OCI-LY7 (cell line): Measurements from ENCODE around the gene CD74. TPM values are rescaled to one million over a fixed set of nuclear protein-coding genes. Genes with fewer than 3 reads are reported as not detected.

Source experiments
- BruUV-seq: library from RNA; stranded (reverse); fragments of 400-500 nt; replicated peaks from 2 replicates; lab custom pipeline; 2021; lab: Mats Ljungman, UMichigan
- CTCF ChIA-PET: fragments of 300-600 bp; sonication (Branson Sonifier 250); formaldehyde crosslinking; loops from one replicate; lab custom pipeline; 2022; ENCODE audit warnings: antibody characterized with exemption; ENCODE audit not compliant: unreplicated experiment; lab: Charles Lee
- POLR2A ChIA-PET: fragments of 300-600 bp; sonication (Branson Sonifier 250); formaldehyde crosslinking; loops from one replicate; lab custom pipeline; 2022; ENCODE audit warnings: antibody characterized with exemption; lab: Charles Lee
- DNase-seq: peaks from one replicate; pipeline ENCODE4 v3.0.0-alpha.2; 2015; ENCODE audit warnings: low spot score
- H2AFZ ChIP-seq: fragments of 200-600 bp; sonication (generic), shearing (Covaris generic); 2 replicates; pipeline ENCODE4 v1.6.1; 2014; ENCODE audit warnings: mild to moderate bottlenecking, antibody characterized with exemption, low read length, moderate library complexity
- H3K27ac ChIP-seq: fragments of 200-600 bp; sonication (generic); 2 replicates; pipeline ENCODE4 v1.5.1; 2014; ENCODE audit warnings: mixed run types, low read depth, mild to moderate bottlenecking, moderate library complexity, low read length, inconsistent platforms; ENCODE audit not compliant: poor library complexity, severe bottlenecking
- H3K36me3 ChIP-seq: fragments of 200-600 bp; sonication (generic); 2 replicates; pipeline ENCODE4 v1.6.1; 2014; ENCODE audit warnings: mild to moderate bottlenecking, antibody characterized with exemption, low read length, moderate library complexity, mixed read lengths; ENCODE audit not compliant: insufficient read depth
- H3K4me1 ChIP-seq: fragments of 200-600 bp; sonication (generic); 2 replicates; pipeline ENCODE4 v1.5.1; 2014; ENCODE audit warnings: mild to moderate bottlenecking, low read length; ENCODE audit not compliant: insufficient read depth, poor library complexity, severe bottlenecking
- H3K4me2 ChIP-seq: fragments of 200-600 bp; sonication (generic); 2 replicates; pipeline ENCODE4 v1.6.1; 2014; ENCODE audit warnings: mild to moderate bottlenecking, low read length
- H3K4me3 ChIP-seq: fragments of 200-600 bp; sonication (generic); 2 replicates; pipeline ENCODE4 v1.5.1; 2014; ENCODE audit warnings: mild to moderate bottlenecking, low read depth, low read length; ENCODE audit not compliant: poor library complexity, severe bottlenecking
- H3K79me2 ChIP-seq: fragments of 200-600 bp; sonication (generic); 2 replicates; pipeline ENCODE4 v1.6.1; 2016; ENCODE audit warnings: low read depth, mild to moderate bottlenecking, low read length, moderate library complexity, mixed read lengths; ENCODE audit not compliant: insufficient read depth
- H3K9me2 ChIP-seq: fragments of 200-600 bp; sonication (generic); 2 replicates; pipeline ENCODE4 v1.6.1; 2016; ENCODE audit warnings: mild to moderate bottlenecking, low read length, mixed read lengths; ENCODE audit not compliant: insufficient read depth
- H3K9me3 ChIP-seq: fragments of 200-600 bp; sonication (generic); 2 replicates; pipeline ENCODE4 v1.6.1; 2014; ENCODE audit warnings: mild to moderate bottlenecking, mixed run types, low read length, mixed read lengths
- H4K20me1 ChIP-seq: fragments of 200-600 bp; sonication (generic); 2 replicates; pipeline ENCODE4 v1.6.1; 2014; ENCODE audit warnings: mild to moderate bottlenecking, antibody characterized with exemption, low read length, moderate library complexity, mixed read lengths; ENCODE audit not compliant: insufficient read depth
- CTCF ChIP-seq: fragments of 200-600 bp; sonication (generic); conservative IDR thresholded peaks from 2 replicates; pipeline ENCODE4 v1.5.1; 2014; ENCODE audit warnings: mild to moderate bottlenecking, antibody characterized with exemption, low read length, moderate library complexity, mixed read lengths
- EZH2phosphoT487 ChIP-seq: fragments of 200-600 bp; sonication (generic); IDR thresholded peaks from 2 replicates; pipeline ENCODE4 v1.6.1; 2018; ENCODE audit warnings: low read depth, borderline replicate concordance, mild to moderate bottlenecking, mixed run types, antibody characterized with exemption, low read length, moderate library complexity, mixed read lengths
- intact Hi-C: fragments of 100-400 bp; cut with micrococcal nuclease; formaldehyde crosslinking; loops from one replicate; pipeline ENCODE4 v1.10.0; 2022; ENCODE audit not compliant: unreplicated experiment
- total RNA-seq, 2 experiments: library from RNA; depleted of rRNA in 1 of 2; stranded (reverse); fragments of >200 nt in 1 of 2; shearing (Covaris generic) in 1 of 2; gene quantifications; 2 replicates each; pipeline ENCODE4 v1.2.3, GENCODE V29; 2014 to 2022

The CD74 gene
- total RNA-seq, 2 experiments from 2014 or later: 1,759 to 3,686 TPM

GRCh38 chr5:150399524-150400211, 13.0 kb downstream of the CD74 start:
- TF ChIP-seq CTCF (no peak), EZH2phosphoT487 (no peak)
- Histone ChIP-seq H3K4me1 (peaks cover 29% of the 10 kb centered on the region), H3K9me2 (no peaks in the 10 kb centered on the region), H3K9me3 (no peaks in the 10 kb centered on the region), H3K4me2 (no peak overlapping the region), H3K4me3 (no peak overlapping the region), H3K36me3 (peaks cover 98% of the 10 kb centered on the region), H4K20me1 (peaks cover 5% of the 10 kb centered on the region; the same call in 1 of the 2 replicates), H2AFZ (no peak overlapping the region), H3K79me2 (no peaks in the 10 kb centered on the region), H3K27ac (peak overlapping the region; percentile 36)
- intact Hi-C loops: no loop called here
- ChIA-PET POLR2A (interaction anchor here (0.9 to 4.8 kb wide), 6 partner anchors 11 to 67 kb away, joined by 3 to 33 read pairs (median 4); partner anchors contain the start of gene CD74), CTCF (interaction anchor here (0.6 to 3.4 kb wide), 10 partner anchors 10 to 146 kb away, joined by 3 to 20 read pairs (median 6); partner anchors contain the start of genes CD74 and RPS14)
- BruUV-seq: no TSS peak
- no peak for DNase-seq

GRCh38 chr5:150398722-150399523, 13.8 kb downstream of the CD74 start:
- Histone ChIP-seq H3K36me3 (peaks cover 97% of the 10 kb centered on the region), H3K4me2 (no peak overlapping the region; the same call in 1 of the 2 replicates)

More at GRCh38 chr5:150398722-150399523, 13.8 kb downstream of the CD74 start:
- CTCF ChIA-PET: interaction anchor here (0.8 to 3.4 kb wide), 11 partner anchors 10 to 58 kb away, joined by 3 to 20 read pairs (median 6); partner anchors contain the start of genes CD74 and RPS14
- TF ChIP-seq CTCF: peak; percentile 91
- no peak for TF ChIP-seq EZH2phosphoT487
- Histone ChIP-seq H3K27ac (peak overlapping the region; percentile 36), H3K9me2 (no peaks in the 10 kb centered on the region), H3K4me3 (no peak overlapping the region), H4K20me1 (peaks cover 3% of the 10 kb centered on the region; the same call in 1 of the 2 replicates), H3K9me3 (no peaks in the 10 kb centered on the region), H3K4me1 (peaks cover 29% of the 10 kb centered on the region), H2AFZ (no peak overlapping the region), H3K79me2 (no peaks in the 10 kb centered on the region)
- intact Hi-C loops: loop anchor here (1.0 kb wide), 1 partner anchor 37 kb away; no protein-coding TSS in a partner anchor
- POLR2A ChIA-PET: interaction anchor here (0.9 to 4.8 kb wide), 6 partner anchors 11 to 66 kb away, joined by 3 to 33 read pairs (median 3); partner anchors contain the start of gene CD74
- no TSS peak for BruUV-seq
- DNase-seq: peak; percentile 89
